ENCODE measurements around the gene XPC.

DNA sequence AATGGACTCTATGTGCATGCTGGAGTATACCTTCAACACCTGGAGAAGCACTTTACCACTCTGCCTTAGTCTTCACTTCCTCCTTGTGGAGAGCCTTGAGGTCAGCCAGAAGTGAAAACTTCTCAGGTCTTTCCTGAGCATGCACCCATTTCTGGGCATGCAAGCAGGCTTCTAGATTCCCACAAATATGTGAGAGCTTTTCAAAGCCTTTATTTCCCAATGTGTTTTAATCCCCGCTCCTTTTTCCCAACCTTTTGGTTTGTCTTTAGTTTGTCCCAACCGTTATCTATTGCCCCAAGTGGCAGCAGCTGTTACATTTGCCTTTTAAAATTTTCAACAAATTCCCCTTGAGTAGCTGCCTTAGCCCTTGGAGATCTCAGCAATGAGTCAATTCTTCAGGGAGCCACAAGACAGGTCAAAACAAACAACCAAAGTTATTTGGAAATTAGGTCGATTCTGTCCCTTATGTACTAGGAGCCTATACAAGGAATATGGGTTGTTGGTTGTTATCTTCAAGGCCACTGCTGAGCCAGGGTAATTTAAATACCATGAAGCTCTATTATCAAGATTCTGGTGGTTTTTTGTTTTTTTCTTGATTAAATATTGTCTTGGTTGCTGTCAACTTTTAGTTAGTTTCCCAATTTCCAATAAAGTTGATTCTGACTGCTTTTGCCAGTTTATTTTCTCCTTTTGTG, 44.6 kb upstream of the XPC start:
- TF ChIP-seq CTCF (IDR thresholded peaks at IDR 0.05; ENCODE audit: low read depth, low read length, missing input control) (no peak), EGR1 (IDR thresholded peaks at IDR 0.05; ENCODE audit: low read depth in 2 of 2) (no peak), RAD21 (IDR thresholded peaks at IDR 0.05) (no peak), YY1 (IDR thresholded peaks at IDR 0.05) (no peak), JUND (IDR thresholded peaks at IDR 0.05) (no peak), SP1 (IDR thresholded peaks at IDR 0.05) (no peak), HNF4G (IDR thresholded peaks at IDR 0.05) (no peak), TAF1 (conservative IDR thresholded peaks at IDR 0.05) (no peak), MAX (IDR thresholded peaks at IDR 0.05) (no peak), GABPA (IDR thresholded peaks at IDR 0.05 in 1 of 2, conservative IDR thresholded peaks at IDR 0.05 in 1 of 2) (no peak), FOXA1 (IDR thresholded peaks at IDR 0.05) (no peak), REST (IDR thresholded peaks at IDR 0.05) (no peak), RXRA (IDR thresholded peaks at IDR 0.05) (no peak)
- TF ChIP-seq, protein P1, sequence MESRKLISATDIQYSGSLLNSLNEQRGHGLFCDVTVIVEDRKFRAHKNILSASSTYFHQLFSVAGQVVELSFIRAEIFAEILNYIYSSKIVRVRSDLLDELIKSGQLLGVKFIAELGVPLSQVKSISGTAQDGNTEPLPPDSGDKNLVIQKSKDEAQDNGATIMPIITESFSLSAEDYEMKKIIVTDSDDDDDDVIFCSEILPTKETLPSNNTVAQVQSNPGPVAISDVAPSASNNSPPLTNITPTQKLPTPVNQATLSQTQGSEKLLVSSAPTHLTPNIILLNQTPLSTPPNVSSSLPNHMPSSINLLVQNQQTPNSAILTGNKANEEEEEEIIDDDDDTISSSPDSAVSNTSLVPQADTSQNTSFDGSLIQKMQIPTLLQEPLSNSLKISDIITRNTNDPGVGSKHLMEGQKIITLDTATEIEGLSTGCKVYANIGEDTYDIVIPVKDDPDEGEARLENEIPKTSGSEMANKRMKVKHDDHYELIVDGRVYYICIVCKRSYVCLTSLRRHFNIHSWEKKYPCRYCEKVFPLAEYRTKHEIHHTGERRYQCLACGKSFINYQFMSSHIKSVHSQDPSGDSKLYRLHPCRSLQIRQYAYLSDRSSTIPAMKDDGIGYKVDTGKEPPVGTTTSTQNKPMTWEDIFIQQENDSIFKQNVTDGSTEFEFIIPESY (IDR thresholded peaks at IDR 0.05), result no peak
